GM19324 (cell line): ENCODE measurements around the gene PFDN4.
"Not testable (repeated sequence)": the region's sequence is repeated elsewhere in the genome, so short reads cannot be mapped to it uniquely, and the experiment has no call there.

Experiments
- ATAC-seq: cut with Tn5 transposase; IDR thresholded peaks from one replicate; pipeline ENCODE4 v1.9.1; 2021; ENCODE audit warnings: mild to moderate bottlenecking, moderate library complexity; ENCODE audit not compliant: unreplicated experiment, low FRiP score

The PFDN4 gene

GRCh38 chr20:54263116-54263690, 55.3 kb downstream of the PFDN4 start:
- no peak for ATAC-seq

- not testable (repeated sequence) for ATAC-seq
Observed at GRCh38 chr20:54265791-54266190, 57.9 kb downstream of the PFDN4 start.

GRCh38 chr20:54266844-54267243, 59.0 kb downstream of the PFDN4 start:
- ATAC-seq = no peak

- ATAC-seq = no peak
Observed at GRCh38 chr20:54267483-54268003, 59.7 kb downstream of the PFDN4 start.

GRCh38 chr20:54268941-54269340, 61.1 kb downstream of the PFDN4 start:
- ATAC-seq = no peak
